IMR-90 (cell line): Measurements from ENCODE around the gene CD163. TPM values are rescaled to one million over a fixed set of nuclear protein-coding genes. Genes with fewer than 3 reads are reported as not detected.

Experiments
- ATAC-seq: fragments of 200-7000 bp; cut with Tn5 transposase; 2 replicates; pipeline ENCODE4 v1.9.1; 2020; ENCODE audit warnings: low read depth, mild to moderate bottlenecking, moderate library complexity
- BruUV-seq: library from RNA; stranded (reverse); fragments of 400-500 nt; replicated peaks from 2 replicates; lab custom pipeline; 2021; lab: Mats Ljungman, UMichigan
- CTCF ChIA-PET: fragments of 300-600 bp; formaldehyde crosslinking; extraction: SDS; loops from one replicate; lab custom pipeline; 2021; ENCODE audit warnings: antibody characterized with exemption; lab: Yijun Ruan, JAX
- POLR2A ChIA-PET: fragments of 300-600 bp; sonication (Branson Sonifier 250); formaldehyde crosslinking; loops from one replicate; lab custom pipeline; 2022; ENCODE audit warnings: antibody characterized with exemption; ENCODE audit not compliant: unreplicated experiment; lab: Charles Lee
- DNase-seq: peaks from one replicate; pipeline ENCODE4 v3.0.0; 2013
- H2AFZ ChIP-seq: replicated peaks from 2 replicates; pipeline ENCODE3; 2013; ENCODE audit warnings: low read length, mild to moderate bottlenecking; ENCODE audit not compliant: poor library complexity
- H2AK5ac ChIP-seq: 2 replicates; pipeline ENCODE4 v1.6.1; 2013; ENCODE audit warnings: low read depth, low read length, inconsistent platforms
- H2AK9ac ChIP-seq: replicated peaks from 2 replicates; pipeline ENCODE3; 2013; ENCODE audit warnings: mild to moderate bottlenecking, low read depth, low read length, moderate library complexity; ENCODE audit not compliant: poor library complexity
- H2BK120ac ChIP-seq: 2 replicates; pipeline ENCODE4 v1.6.1; 2013; ENCODE audit warnings: low read depth, low read length, inconsistent platforms
- H2BK15ac ChIP-seq: 3 replicates; pipeline ENCODE4 v1.6.1; 2013; ENCODE audit warnings: low read depth, low read length, inconsistent platforms
- H2BK20ac ChIP-seq: 2 replicates; pipeline ENCODE4 v1.6.1; 2013; ENCODE audit warnings: low read depth, mild to moderate bottlenecking, inconsistent platforms, low read length, moderate library complexity
- H2BK5ac ChIP-seq: 2 replicates; pipeline ENCODE4 v1.6.1; 2013; ENCODE audit warnings: mild to moderate bottlenecking, low read depth, low read length, inconsistent platforms; ENCODE audit not compliant: poor library complexity, severe bottlenecking
- H3K14ac ChIP-seq: replicated peaks from 2 replicates; pipeline ENCODE4 v1.6.1; 2013; ENCODE audit warnings: low read depth, low read length, inconsistent platforms
- H3K18ac ChIP-seq: 2 replicates; pipeline ENCODE4 v1.6.1; 2013; ENCODE audit warnings: low read depth, low read length, control low read depth
- H3K23ac ChIP-seq: 2 replicates; pipeline ENCODE4 v1.6.1; 2013; ENCODE audit warnings: low read depth, low read length, inconsistent platforms
- H3K27ac ChIP-seq: 2 replicates; pipeline ENCODE4 v1.5.1; 2013; ENCODE audit warnings: mild to moderate bottlenecking, control low read depth, low read length; ENCODE audit not compliant: insufficient read depth
- H3K27me3 ChIP-seq: 2 replicates; pipeline ENCODE4 v1.6.1; 2013; ENCODE audit warnings: low read length; ENCODE audit not compliant: control insufficient read depth, insufficient read depth
- H3K36me3 ChIP-seq: 2 replicates; pipeline ENCODE4 v1.6.1; 2013; ENCODE audit warnings: low read length, mixed read lengths; ENCODE audit not compliant: control insufficient read depth, insufficient read depth
- H3K4ac ChIP-seq: 2 replicates; pipeline ENCODE4 v1.6.1; 2013; ENCODE audit warnings: low read depth, low read length, inconsistent platforms
- H3K4me1 ChIP-seq: 2 replicates; pipeline ENCODE4 v1.6.1; 2013; ENCODE audit warnings: low read length, mixed read lengths; ENCODE audit not compliant: control insufficient read depth, insufficient read depth
- H3K4me2 ChIP-seq: 2 replicates; pipeline ENCODE4 v1.6.1; 2013; ENCODE audit warnings: low read depth, mild to moderate bottlenecking, control low read depth, low read length, moderate library complexity
- H3K4me3 ChIP-seq: 2 replicates; pipeline ENCODE4 v1.5.1; 2013; ENCODE audit warnings: low read depth, mild to moderate bottlenecking, control low read depth, low read length, moderate library complexity; ENCODE audit not compliant: insufficient read depth
- H3K56ac ChIP-seq: 2 replicates; pipeline ENCODE4 v1.6.1; 2013; ENCODE audit warnings: low read length, inconsistent platforms; ENCODE audit not compliant: insufficient read depth; ENCODE audit errors: extremely low read depth
- H3K79me1 ChIP-seq, 2 experiments: 2 replicates each; pipeline ENCODE4 v1.6.1; 2013; ENCODE audit warnings: low read length in 2 of 2, inconsistent platforms in 1 of 2, low read depth in 1 of 2
- H3K9ac ChIP-seq: 2 replicates; pipeline ENCODE4 v1.6.1; 2013; ENCODE audit warnings: low read depth, low read length, control low read depth
- H3K9me1 ChIP-seq: 2 replicates; pipeline ENCODE4 v1.6.1; 2013; ENCODE audit warnings: low read length, inconsistent platforms; ENCODE audit not compliant: insufficient read depth
- H3K9me3 ChIP-seq: 2 replicates; pipeline ENCODE4 v1.6.1; 2013; ENCODE audit warnings: low read length; ENCODE audit not compliant: control insufficient read depth, insufficient read depth
- H4K20me1 ChIP-seq: 2 replicates; pipeline ENCODE4 v1.6.1; 2013; ENCODE audit warnings: low read length, inconsistent platforms; ENCODE audit not compliant: insufficient read depth
- H4K5ac ChIP-seq: 2 replicates; pipeline ENCODE4 v1.6.1; 2013; ENCODE audit warnings: mild to moderate bottlenecking, low read depth, low read length, control low read depth
- H4K8ac ChIP-seq, 2 experiments: 2 replicates each; pipeline ENCODE4 v1.6.1; 2013; ENCODE audit warnings: low read depth in 2 of 2, low read length in 2 of 2, control low read depth in 1 of 2, inconsistent platforms in 1 of 2
- H4K91ac ChIP-seq: 2 replicates; pipeline ENCODE4 v1.6.1; 2013; ENCODE audit warnings: low read depth, low read length, inconsistent platforms; ENCODE audit not compliant: insufficient read depth
- CTCF ChIP-seq: conservative IDR thresholded peaks from 2 replicates; pipeline ENCODE4 v1.5.1; 2012; ENCODE audit warnings: mild to moderate bottlenecking, low read depth, low read length, improper control_type of control experiment
- MAFK ChIP-seq: IDR thresholded peaks from 2 replicates; pipeline ENCODE4 v1.6.1; 2012; ENCODE audit warnings: low read depth, low read length, improper control_type of control experiment
- MXI1 ChIP-seq: IDR thresholded peaks from 2 replicates; pipeline ENCODE4 v1.6.1; 2012; ENCODE audit warnings: low read depth, mild to moderate bottlenecking, low read length, moderate library complexity, borderline replicate concordance
- POLR2A ChIP-seq: IDR thresholded peaks from 2 replicates; pipeline ENCODE4 v1.6.1; 2012; ENCODE audit warnings: mild to moderate bottlenecking, low read depth, low read length
- RAD21 ChIP-seq: IDR thresholded peaks from 2 replicates; pipeline ENCODE4 v1.6.1; 2012; ENCODE audit warnings: low read length, improper control_type of control experiment
- RCOR1 ChIP-seq: IDR thresholded peaks from 2 replicates; pipeline ENCODE4 v1.6.1; 2012; ENCODE audit warnings: mild to moderate bottlenecking, low read length, improper control_type of control experiment; ENCODE audit not compliant: insufficient replicate concordance
- SMC3 ChIP-seq: fragments of 150-350 bp; IDR thresholded peaks from 2 replicates; pipeline ENCODE4 v1.6.1; 2016; ENCODE audit warnings: low read depth, mild to moderate bottlenecking, antibody characterized with exemption, low read length, moderate library complexity
- WGBS, 2 experiments: methylation state at CpG; one replicate each; pipeline versions ENCODE4 v1.1.5 to v1.1.7; 2013; ENCODE audit warnings: missing lambda C conversion rate in 2 of 2; ENCODE audit not compliant: insufficient read length in 1 of 2; ENCODE audit errors: extremely low coverage in 2 of 2; 5-methylcytosine and 5-hydroxymethylcytosine counted together
- dilution Hi-C: fragments of 300-500 bp; cut with HindIII; formaldehyde crosslinking; loops from one replicate; pipeline ENCODE4 v1.14.3; 2018; ENCODE audit warnings: low sequenced_read_pairs; ENCODE audit not compliant: unreplicated experiment
- in situ Hi-C: fragments of 300-500 bp; cut with MboI; formaldehyde crosslinking; loops from 3 replicates; pipeline ENCODE4 v1.14.3; 2019; ENCODE audit warnings: low sequenced_read_pairs, inconsistent platforms, mixed read lengths
- intact Hi-C: fragments of 100-400 bp; cut with micrococcal nuclease; formaldehyde crosslinking; loops from 2 replicates; pipeline ENCODE4 v1.10.0; 2022
- polyA plus RNA-seq, 3 experiments: library from polyadenylated mRNA; depleted of rRNA; stranded (reverse); fragments of >200 nt; gene quantifications; 2 replicates each; pipeline ENCODE4 v1.2.3, GENCODE V29; 2012; ENCODE audit warnings: low replicate concordance in 1 of 3
- total RNA-seq: library from RNA; depleted of rRNA; stranded (reverse); fragments of >200 nt; gene quantifications from 2 replicates; pipeline ENCODE4 v1.2.3, GENCODE V29; 2012

Gene CD163
- total and polyA plus RNA-seq, 2 of the 4 experiments (the other 2 are of a cell fraction), result not detected

- Histone ChIP-seq H2AFZ (no peak overlapping the region), H3K4ac (no peak overlapping the region), H2AK5ac (no peak overlapping the region), H3K4me2 (no peak overlapping the region), H3K9me1 (no peaks in the 10 kb centered on the region), H3K23ac (no peak overlapping the region), H3K4me3 (no peak overlapping the region), H2BK15ac (no peak overlapping the region), H3K9ac (no peak overlapping the region), H3K27ac (no peak overlapping the region), H4K8ac (no peak overlapping the region), H3K27me3 (no peaks in the 10 kb centered on the region), H2AK9ac (no peak overlapping the region), H3K4me1 (no peaks in the 10 kb centered on the region), H2BK120ac (no peak overlapping the region), H4K20me1 (no peaks in the 10 kb centered on the region), H3K36me3 (no peaks in the 10 kb centered on the region), H4K91ac (no peak overlapping the region), H3K14ac (no peak overlapping the region), H3K9me3 (no peaks in the 10 kb centered on the region), H2BK20ac (no peak overlapping the region), H2BK5ac (no peak overlapping the region), H3K18ac (no peak overlapping the region), H4K5ac (no peak overlapping the region), H3K56ac (no peak overlapping the region), H3K79me1 (no peaks in the 10 kb centered on the region)
- dilution Hi-C loops (no loop called here), in situ Hi-C loops (loop anchor here (5.0 kb wide), 1 partner anchor 238 kb away; no protein-coding TSS in a partner anchor), intact Hi-C loops (loop anchor here (1.0 to 5.0 kb wide), 3 partner anchors 88 to 241 kb away; no protein-coding TSS in a partner anchor)
- ChIA-PET POLR2A (no interaction called here), CTCF (interaction anchor here (0.6 to 1.6 kb wide), 4 partner anchors 27 to 254 kb away, joined by 3 read pairs; no protein-coding TSS in a partner anchor)
- TF ChIP-seq POLR2A, result peak; percentile 38; the same call in 1 of the 2 replicates
- TF ChIP-seq RCOR1, result no peak
- peak; percentile 75 for TF ChIP-seq MAFK
- TF ChIP-seq CTCF, result peak; percentile 92
- no peak for TF ChIP-seq MXI1
- TF ChIP-seq RAD21, result peak; percentile 91
- TF ChIP-seq SMC3, result peak; percentile 94
- ATAC-seq (peak; percentile 94), DNase-seq (peak; percentile 51)
- WGBS, 2 experiments, result 18% methylated on average over 3 of the region's 7 CpGs; no CpG with 5 or more reads in 1 of the 2 experiments
- no TSS peak for BruUV-seq
Measured at GRCh38 chr12:7460375-7461259, 43.0 kb downstream of the CD163 start.
